EH (cell line): ENCODE results near the gene LILRA5.
"Not testable (repeated sequence)": the region's sequence is repeated elsewhere in the genome, so short reads cannot be mapped to it uniquely, and the experiment has no call there.

Experiments used
- DNase-seq: peaks from one replicate; pipeline ENCODE4 v3.0.0-alpha.2; 2015; ENCODE audit warnings: low read depth

The LILRA5 gene

DNA sequence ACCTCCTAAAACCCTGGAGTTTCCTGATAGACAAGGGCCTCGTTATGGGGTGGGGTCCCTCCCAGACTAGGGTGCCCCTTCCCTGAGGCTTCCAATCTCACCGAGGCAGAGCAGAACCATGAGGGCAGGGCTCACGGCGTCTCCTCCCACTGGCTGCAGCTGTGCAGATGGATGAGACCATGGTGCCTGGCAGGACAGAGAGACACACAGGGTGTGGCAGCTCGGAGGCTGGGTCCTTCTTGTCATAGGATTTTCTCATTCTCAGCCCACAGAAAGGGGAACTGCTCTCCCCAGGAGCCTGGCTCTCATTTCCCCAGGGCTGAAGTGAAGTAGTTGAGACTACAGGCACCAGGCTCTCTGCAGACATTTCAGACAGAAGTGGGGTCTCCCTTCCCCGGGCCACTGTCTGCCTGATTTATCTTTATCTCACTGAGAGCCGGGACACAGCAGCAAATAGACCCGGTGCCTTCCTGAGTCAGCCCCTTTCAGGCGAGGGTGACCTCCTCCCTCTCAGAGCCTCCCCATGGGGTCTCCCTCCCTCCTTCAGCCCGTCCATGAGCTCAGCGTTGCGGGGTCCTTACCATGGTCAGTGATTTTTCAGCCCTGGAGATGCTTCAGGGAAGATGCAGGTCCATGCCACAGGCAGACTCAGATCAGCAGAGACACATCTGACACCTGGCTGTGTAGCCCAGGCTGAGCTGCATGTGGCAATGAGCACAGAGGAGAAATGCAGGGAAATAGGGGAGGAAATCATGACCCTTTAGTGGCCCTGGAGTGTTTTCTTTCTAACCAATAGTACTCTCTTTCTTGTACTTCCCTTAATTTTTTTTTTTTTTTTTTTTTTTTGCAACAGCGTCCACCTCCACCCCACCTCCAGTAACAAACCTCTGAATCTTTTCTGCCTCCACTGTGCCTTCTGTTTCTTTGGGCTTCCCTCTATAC, at the start of gene LILRA5:
LILRA5 (minus strand) TSS at position 731 of the 942 bp plus-strand sequence; CDS start at position 584, 147 bp downstream.
- DNase-seq, result no peak

GRCh38 chr19:54361680-54362422, 48.9 kb upstream of the LILRA5 start:
- DNase-seq, result not testable (repeated sequence)

GRCh38 chr19:54359149-54359820, 46.3 kb upstream of the LILRA5 start:
- not testable (repeated sequence) for DNase-seq

DNA sequence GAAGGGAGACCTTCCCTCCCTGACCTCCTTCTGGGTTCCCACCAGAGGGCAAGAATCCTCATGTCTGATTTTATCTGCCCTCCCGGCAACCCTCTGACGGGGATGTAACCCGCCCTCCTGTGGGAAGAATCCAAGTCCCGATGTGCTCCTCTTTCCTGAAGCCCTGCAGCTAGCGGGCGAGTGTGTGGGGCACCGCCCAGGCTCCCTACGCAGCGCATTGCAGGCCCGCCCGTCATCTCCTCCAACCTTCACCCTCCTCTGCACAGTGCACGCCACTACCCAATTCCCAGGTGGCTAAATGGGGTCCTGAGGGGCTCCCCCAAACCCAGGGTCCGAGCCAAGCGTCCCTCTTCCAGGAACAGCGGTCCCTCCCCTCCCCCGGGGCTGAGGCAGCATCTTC, 44.4 kb upstream of the LILRA5 start:
- no peak for DNase-seq

DNA sequence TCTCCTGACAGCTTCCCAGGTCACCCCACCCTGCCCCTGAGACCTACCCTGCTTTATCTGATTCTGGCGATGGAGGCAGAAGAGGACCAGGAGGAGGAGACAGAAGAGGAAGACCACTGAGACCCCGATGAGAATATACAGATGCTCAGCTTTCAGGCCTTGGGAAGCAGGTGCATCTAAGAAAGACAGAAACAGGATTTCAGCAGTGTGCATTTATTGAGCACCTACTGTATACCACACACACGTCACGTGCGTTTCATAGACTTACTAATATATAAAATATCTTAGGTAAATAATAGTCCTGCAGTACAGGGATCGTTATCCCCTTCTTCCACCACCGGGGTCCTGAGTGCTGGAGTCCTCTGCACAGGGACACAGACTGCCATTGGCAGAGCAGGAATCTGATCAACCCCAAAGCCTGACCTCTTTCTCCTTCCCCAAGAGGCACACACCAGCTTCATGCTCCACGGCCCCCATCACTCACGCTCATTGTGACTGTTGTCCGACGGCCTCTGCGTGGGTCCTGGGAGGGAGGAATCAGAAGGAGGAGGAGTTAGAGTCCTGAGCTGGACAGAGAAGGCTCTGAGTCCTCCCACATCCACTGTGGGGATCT, 43.6 kb upstream of the LILRA5 start:
- no peak for DNase-seq

DNA sequence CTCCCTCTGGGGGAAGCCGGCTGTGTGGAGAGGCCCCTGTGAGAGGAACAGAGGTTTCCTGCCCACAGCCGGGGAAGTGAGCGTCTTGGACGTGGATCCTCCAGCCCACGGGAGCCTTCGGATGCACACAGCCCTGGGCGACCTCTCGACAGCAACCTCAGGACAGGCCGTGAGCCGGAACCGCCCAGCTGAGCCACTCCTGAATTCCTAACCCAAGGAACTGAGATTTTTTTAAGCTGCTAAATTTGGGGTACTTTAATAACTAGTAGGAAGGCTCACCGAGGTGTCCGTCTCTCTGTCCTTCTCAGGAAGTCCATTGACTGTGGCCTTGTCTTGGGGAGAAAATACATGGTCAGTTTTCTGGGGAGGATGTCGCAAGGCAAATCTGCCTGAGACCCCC, 42.7 kb upstream of the LILRA5 start:
- no peak for DNase-seq

GRCh38 chr19:54354761-54355160, 41.8 kb upstream of the LILRA5 start:
- DNase-seq, result no peak

- no peak for DNase-seq
Measured at GRCh38 chr19:54352546-54352945, 39.6 kb upstream of the LILRA5 start.

GRCh38 chr19:54352041-54352440, 39.1 kb upstream of the LILRA5 start:
- DNase-seq, result no peak

DNA sequence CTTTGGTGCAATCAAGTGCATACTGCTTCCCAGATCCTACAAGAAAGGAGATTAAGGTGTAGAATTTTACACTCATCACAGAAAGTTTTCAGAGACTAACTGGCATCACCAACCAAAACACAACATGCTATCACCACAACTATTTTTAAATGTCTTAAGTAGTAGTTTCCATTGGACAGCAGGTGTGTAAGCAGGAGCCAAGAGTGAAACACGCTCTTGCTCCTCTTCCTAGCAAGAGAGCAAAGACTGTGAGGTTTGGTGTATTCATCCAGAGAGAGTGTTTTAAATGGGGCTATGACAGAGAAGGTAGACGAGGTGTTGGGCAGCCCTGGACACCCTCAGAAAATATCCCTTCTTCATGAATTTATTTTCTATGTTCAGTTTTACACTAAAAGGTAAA, 38.5 kb upstream of the LILRA5 start:
- no peak for DNase-seq

DNA sequence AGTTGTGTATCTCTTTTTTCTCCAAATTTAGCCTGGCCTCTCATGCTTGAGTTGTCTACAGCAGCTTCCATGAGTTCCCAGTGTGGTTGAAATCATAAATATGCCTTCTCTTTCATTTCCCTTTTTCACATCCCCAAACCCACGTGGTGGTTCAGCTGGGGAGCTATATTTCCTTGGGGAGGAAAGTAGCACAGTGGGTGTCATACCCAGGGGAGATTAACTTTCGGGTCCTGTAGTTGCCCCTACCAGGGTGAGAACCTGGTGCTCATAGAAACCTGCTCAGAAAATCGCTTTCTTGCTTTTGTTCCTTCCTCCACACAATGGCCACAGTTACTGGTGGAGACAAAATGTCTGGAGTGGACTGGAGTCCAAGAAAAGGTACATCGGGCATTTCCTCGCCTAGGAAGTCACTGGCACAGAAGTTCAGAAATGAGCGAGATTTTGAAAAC, 33.0 kb upstream of the LILRA5 start:
- no peak for DNase-seq

DNA sequence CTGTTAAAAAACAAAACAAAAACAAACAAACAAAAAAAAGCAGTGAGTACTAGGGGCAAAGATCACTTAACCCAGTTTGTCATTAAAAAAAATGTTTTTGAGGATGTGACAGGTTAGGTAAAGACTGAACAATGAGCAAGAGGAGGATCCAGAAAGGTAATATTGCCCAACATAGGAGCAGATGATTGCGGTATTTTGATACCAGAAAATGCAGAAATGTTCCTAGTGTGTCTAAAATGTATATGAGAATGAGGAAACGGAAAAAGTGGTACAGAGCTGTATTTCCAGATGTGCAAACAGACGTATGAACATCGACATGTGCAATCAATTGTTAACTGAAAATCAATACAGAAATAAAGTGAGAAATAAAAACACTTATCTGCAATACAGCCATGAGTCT, 30.9 kb upstream of the LILRA5 start:
- no peak for DNase-seq

DNA sequence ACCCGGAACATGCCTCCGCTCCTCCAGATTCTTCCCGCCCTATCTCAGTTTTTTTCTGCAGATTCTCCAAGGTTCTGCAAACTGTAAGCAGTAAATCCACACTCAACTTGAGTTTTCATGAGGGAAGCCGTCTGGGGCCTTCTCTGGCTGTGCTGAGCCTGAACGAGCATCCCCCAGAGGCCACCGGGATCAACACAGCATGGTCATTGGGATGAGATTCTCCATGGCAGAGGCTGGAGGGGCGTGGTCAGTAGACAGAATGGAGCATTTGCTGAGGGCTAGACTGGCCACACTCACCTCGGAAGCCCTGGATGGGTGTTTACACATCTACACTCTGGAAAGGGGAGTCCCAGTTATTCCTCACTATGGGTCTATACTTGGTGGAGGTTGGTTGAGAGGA, 28.3 kb upstream of the LILRA5 start:
- no peak for DNase-seq

DNA sequence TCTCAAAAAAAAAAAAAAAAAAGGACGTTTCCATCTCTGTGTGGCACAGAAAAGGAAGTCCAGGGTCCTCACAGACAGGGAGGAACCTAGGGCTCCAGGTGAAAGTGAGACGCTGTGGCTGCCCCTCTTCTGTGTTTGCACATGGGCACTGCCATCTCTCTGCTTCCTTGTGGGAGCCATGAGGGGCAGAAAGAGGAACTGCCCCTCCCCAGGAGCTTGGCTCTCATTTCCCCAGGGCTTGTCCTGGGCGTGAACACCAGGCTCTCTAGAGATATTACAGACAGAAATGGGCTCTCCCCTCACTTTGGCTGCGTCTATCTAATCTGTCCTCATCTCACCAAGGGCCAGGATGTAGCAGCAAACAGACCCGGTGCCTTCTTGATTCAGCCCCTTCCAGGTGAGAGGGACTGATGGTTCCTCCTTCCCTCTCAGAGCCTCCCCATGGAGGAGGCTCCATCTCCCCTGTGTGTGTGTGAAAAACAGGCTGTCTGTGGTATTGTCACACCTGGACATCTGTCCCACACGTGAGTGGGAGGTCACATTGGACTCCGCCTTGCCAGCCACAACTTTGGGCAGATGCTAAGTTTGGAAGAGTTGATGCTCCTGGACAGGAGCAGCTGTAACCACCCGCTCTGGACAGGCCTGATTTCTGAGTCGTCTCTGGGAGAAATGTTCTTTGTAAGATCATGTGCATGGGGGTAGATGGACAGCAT, 26.8 kb upstream of the LILRA5 start:
- no peak for DNase-seq

GRCh38 chr19:54338521-54338920, 25.6 kb upstream of the LILRA5 start:
- no peak for DNase-seq

- DNase-seq, result no peak
Measured at GRCh38 chr19:54337858-54338230, 24.9 kb upstream of the LILRA5 start.

DNA sequence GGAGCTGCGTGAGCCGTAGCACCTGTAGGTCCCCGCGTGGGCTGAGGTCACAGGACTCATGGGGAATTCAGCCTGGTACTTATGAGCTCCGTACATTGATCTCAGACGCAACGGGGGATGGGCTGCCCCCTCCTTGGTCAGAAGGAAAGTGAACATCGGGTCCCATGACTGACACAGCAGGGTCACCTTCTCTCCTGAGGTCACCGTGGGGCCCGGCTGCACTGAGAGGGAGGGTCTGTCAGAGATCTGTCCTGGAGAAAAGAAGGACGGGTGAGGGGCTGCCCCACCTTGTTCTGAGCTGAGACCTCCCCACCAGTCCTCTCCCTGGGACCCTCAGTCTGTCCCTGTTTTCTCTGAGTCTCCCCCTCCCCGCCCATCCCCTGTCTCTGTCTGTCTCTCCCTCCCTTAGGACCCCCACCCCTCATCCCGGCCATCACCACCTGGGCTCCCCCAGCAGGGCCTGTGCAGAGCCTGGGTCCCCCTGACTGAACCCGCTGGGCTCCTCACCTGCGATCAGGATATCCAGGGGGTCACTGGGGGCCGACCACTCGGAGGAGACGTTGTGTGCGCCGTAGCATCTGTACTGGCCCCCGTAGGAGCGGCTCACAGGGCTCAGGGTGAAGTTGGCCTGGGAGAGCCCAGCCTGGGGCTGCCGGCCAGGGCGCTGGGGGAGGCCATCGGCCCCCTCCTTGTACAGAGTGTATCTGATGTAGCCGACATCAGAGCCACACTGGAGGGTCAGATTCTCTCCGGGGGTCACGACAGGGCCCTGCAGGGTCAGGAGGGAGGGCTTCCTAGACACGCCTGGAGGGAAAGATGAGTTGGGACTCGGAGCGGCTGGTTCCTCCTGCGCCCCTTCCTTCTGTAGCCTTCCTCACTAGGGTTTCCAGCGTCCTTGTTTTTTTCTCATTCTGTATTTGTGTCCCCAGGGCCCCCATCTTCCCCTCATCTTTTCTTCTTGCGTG, 24.2 kb upstream of the LILRA5 start:
- DNase-seq, result no peak

DNA sequence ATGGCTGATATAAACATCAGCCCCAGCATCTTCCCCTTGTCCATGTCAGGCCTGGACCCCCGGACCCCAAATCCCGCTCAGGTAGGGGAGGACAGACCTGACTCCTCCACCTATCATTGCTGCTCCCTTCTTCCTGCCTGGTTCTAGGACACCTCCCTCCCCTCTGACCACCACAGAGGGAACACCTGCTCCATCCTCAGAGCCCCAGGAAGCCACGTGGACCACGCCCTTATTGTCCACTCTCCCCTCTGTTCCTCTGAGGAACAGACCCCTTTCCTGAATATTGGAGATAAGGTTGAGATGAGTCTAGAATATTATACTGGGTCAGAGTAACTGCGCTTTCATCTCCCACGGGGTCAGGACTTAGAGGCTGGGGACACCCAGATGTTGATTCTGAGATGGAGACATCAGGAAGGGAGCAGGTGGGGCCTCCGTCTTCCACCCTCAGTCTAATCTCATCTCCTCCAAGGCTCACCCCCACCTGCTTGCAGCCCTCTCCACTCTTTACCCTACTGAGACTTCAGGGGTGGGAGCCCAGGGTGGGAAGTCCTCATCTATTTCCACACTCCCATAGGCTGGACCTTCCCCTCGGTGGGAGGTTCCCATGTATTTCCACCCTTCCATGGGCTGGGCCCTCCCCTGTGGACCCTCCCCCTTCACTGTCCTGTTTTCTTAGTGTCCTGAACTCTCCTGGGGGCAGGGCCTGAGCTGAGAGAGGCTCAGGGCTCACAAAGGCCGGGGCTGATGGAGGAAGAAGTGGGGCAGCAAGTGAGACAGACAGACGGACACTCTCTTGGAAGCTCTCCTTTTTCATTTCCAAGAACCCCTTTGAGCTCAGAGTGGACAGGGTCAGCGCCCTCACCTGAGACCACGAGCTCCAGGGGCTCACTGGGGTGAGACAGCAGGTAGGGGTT, 23.3 kb upstream of the LILRA5 start:
- no peak for DNase-seq

- DNase-seq, result no peak
Measured at GRCh38 chr19:54335164-54335563, 22.2 kb upstream of the LILRA5 start.
